Measurements from ENCODE around the gene ENTPD5. TPM values are rescaled to one million over a fixed set of nuclear protein-coding genes. Genes with fewer than 3 reads are reported as not detected.
"Not testable (repeated sequence)": the region's sequence is repeated elsewhere in the genome, so short reads cannot be mapped to it uniquely, and the experiment has no call there.

Gene ENTPD5
- total RNA-seq, 5 donors from 2014 or later (not counting 1 experiment from before 2014, with no cell fraction given): 7.8 to 14.6 (median 11.6) TPM

- H3K9me3 Mint-ChIP-seq: no peaks in the 10 kb centered on the region
- POLR2A ChIA-PET: no interaction called here
- ATAC-seq (replicated peaks in 1 of 4): no peak
Measured at GRCh38 chr14:74014299-74014698, 4.8 kb downstream of the ENTPD5 start.

GRCh38 chr14:74008843-74009499, 10.1 kb downstream of the ENTPD5 start:
- ATAC-seq (replicated peaks in 1 of 4): no peak

More at GRCh38 chr14:74014299-74014698, 4.8 kb downstream of the ENTPD5 start:
- WGBS (ENCODE audit: insufficient coverage): no CpG with 5 or more reads among the region's 1 CpG
- H3K27me3 Mint-ChIP-seq: no peaks in the 10 kb centered on the region
- H3K27ac Mint-ChIP-seq: no peak overlapping the region
- Histone ChIP-seq H3K27me3 (replicated peaks in 1 of 2; ENCODE audit: control insufficient read depth in 2 of 2, extremely low read depth in 1 of 2, insufficient read depth in 2 of 2, low read length in 1 of 2) (no peaks in the 10 kb centered on the region), H3K9me3 (no peaks in the 10 kb centered on the region), H3K4me1 (ENCODE audit: control insufficient read depth in 1 of 2, extremely low read depth in 1 of 2, insufficient read depth in 2 of 2, low read length in 2 of 2) (peaks cover 0 to 10% of the 10 kb centered on the region in 2 experiments), H3K36me3 (ENCODE audit: control insufficient read depth in 2 of 2, extremely low read depth in 1 of 2, insufficient read depth in 1 of 2, low read length in 1 of 2) (peaks cover 0 to 17% of the 10 kb centered on the region in 2 donors), H3K27ac (ENCODE audit: low read length) (no peak overlapping the region), H3K4me3 (ENCODE audit: control insufficient read depth in 1 of 2, extremely low read depth in 1 of 2, low read length in 1 of 2) (no peak overlapping the region)
- H3K4me1 Mint-ChIP-seq: peaks cover 7 to 11% (median 7%) of the 10 kb centered on the region in 3 donors
- H3K36me3 Mint-ChIP-seq: peaks cover 21% of the 10 kb centered on the region
- CTCF ChIA-PET: interaction anchor here in 1 of 2 donors (0.6 kb wide), 1 partner anchor 443 kb away, joined by 3 read pairs; no protein-coding TSS in a partner anchor
- no peak for DNase-seq
- no peak overlapping the region for H3K4me3 Mint-ChIP-seq

GRCh38 chr14:74005664-74006063, 13.4 kb downstream of the ENTPD5 start:
- H3K4me1 ChIP-seq (ENCODE audit: control insufficient read depth in 1 of 2, extremely low read depth in 1 of 2, insufficient read depth in 2 of 2, low read length in 2 of 2); H3K9me3 Mint-ChIP-seq; H3K9me3 ChIP-seq; H3K4me3 ChIP-seq (ENCODE audit: control insufficient read depth in 1 of 2, extremely low read depth in 1 of 2, low read length in 1 of 2); H3K27me3 ChIP-seq (replicated peaks in 1 of 2; ENCODE audit: control insufficient read depth in 2 of 2, extremely low read depth in 1 of 2, insufficient read depth in 2 of 2, low read length in 1 of 2); ATAC-seq (replicated peaks in 1 of 4); DNase-seq; H3K27ac ChIP-seq (ENCODE audit: low read length); H3K4me3 Mint-ChIP-seq; H3K4me1 Mint-ChIP-seq; H3K27me3 Mint-ChIP-seq; CTCF ChIA-PET; H3K27ac Mint-ChIP-seq; POLR2A ChIA-PET: not testable (repeated sequence)
- WGBS (ENCODE audit: insufficient coverage): no CpG with 5 or more reads among the region's 3 CpGs
- peaks cover 7 to 16% of the 10 kb centered on the region in 2 donors for H3K36me3 ChIP-seq (ENCODE audit: control insufficient read depth in 2 of 2, extremely low read depth in 1 of 2, insufficient read depth in 1 of 2, low read length in 1 of 2)
- H3K36me3 Mint-ChIP-seq: peaks cover 15% of the 10 kb centered on the region

More at GRCh38 chr14:74008843-74009499, 10.1 kb downstream of the ENTPD5 start:
- Histone ChIP-seq H3K4me3 (ENCODE audit: control insufficient read depth in 1 of 2, extremely low read depth in 1 of 2, low read length in 1 of 2) (no peak overlapping the region), H3K27ac (ENCODE audit: low read length) (no peak overlapping the region), H3K27me3 (replicated peaks in 1 of 2; ENCODE audit: control insufficient read depth in 2 of 2, extremely low read depth in 1 of 2, insufficient read depth in 2 of 2, low read length in 1 of 2) (no peaks in the 10 kb centered on the region), H3K36me3 (ENCODE audit: control insufficient read depth in 2 of 2, extremely low read depth in 1 of 2, insufficient read depth in 1 of 2, low read length in 1 of 2) (peaks cover 6 to 23% of the 10 kb centered on the region in 2 donors), H3K9me3 (no peaks in the 10 kb centered on the region), H3K4me1 (ENCODE audit: control insufficient read depth in 1 of 2, extremely low read depth in 1 of 2, insufficient read depth in 2 of 2, low read length in 2 of 2) (no peaks in the 10 kb centered on the region)
- Mint-ChIP-seq H3K27me3 (no peaks in the 10 kb centered on the region), H3K36me3 (peaks cover 30% of the 10 kb centered on the region), H3K27ac (no peak overlapping the region), H3K4me1 (no peaks in the 10 kb centered on the region), H3K9me3 (no peaks in the 10 kb centered on the region), H3K4me3 (no peak overlapping the region)
- no CpG with 5 or more reads among the region's 2 CpGs for WGBS (ENCODE audit: insufficient coverage)
- ChIA-PET CTCF (no interaction called here), POLR2A (no interaction called here)
- no peak for DNase-seq

DNA sequence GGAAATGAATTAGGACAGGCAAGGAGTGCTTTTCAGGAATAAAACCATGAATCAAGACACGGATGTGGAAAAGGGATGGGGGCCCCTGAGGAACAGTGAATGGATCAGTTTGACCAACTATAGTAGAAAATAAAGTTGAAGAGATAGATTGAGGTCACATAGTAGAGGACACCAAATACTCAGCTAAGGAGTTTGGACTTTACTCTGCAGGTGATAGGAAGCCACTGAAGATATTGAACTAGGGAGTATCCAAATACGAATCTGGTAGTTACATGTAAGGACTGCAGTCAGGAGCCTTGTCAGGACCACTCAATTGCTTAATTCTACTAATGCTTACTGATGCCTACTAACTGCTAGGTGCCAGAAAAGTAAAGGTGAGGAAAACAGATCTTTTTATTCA, 20.4 kb downstream of the ENTPD5 start:
- Histone ChIP-seq H3K27ac (ENCODE audit: low read length) (no peak overlapping the region), H3K27me3 (replicated peaks in 1 of 2; ENCODE audit: control insufficient read depth in 2 of 2, extremely low read depth in 1 of 2, insufficient read depth in 2 of 2, low read length in 1 of 2) (no peaks in the 10 kb centered on the region), H3K4me1 (ENCODE audit: control insufficient read depth in 1 of 2, extremely low read depth in 1 of 2, insufficient read depth in 2 of 2, low read length in 2 of 2) (no peaks in the 10 kb centered on the region), H3K4me3 (ENCODE audit: control insufficient read depth in 1 of 2, extremely low read depth in 1 of 2, low read length in 1 of 2) (no peak overlapping the region), H3K36me3 (ENCODE audit: control insufficient read depth in 2 of 2, extremely low read depth in 1 of 2, insufficient read depth in 1 of 2, low read length in 1 of 2) (no peaks in the 10 kb centered on the region), H3K9me3 (no peaks in the 10 kb centered on the region)
- 100% methylated on average over 1 of the region's 2 CpGs for WGBS (ENCODE audit: insufficient coverage)
- Mint-ChIP-seq H3K4me1 (no peaks in the 10 kb centered on the region), H3K27me3 (no peaks in the 10 kb centered on the region), H3K36me3 (peaks cover 14% of the 10 kb centered on the region), H3K9me3 (no peaks in the 10 kb centered on the region), H3K4me3 (no peak overlapping the region), H3K27ac (no peak overlapping the region)
- ChIA-PET CTCF (no interaction called here), POLR2A (no interaction called here)
- DNase-seq (no peak), ATAC-seq (replicated peaks in 1 of 4) (no peak)

DNA sequence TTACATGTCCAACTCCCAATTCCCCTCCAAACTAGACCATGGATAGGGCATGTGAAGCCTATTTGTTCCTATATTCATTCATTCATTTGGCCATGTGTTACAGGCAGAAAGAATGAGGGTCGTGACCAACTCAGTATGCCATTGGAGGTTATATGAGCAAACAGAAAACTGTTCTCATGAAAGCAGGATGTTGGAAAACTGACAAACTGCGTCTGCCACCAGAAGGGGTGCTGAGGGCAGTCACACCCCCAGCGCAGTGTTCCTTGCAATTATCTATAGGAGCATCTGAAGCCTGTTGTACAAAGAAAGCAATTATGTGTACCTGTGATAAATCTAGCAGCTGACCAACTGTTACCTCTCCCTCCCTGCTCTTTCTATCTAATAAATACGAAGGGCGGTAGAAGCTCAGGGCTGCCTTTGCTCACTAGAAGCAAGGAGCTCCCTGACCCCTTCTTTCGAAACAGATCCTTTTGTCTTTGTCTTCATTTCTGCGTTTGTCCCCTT, 21.1 kb downstream of the ENTPD5 start:
- Histone ChIP-seq H3K36me3 (ENCODE audit: control insufficient read depth in 2 of 2, extremely low read depth in 1 of 2, insufficient read depth in 1 of 2, low read length in 1 of 2) (no peaks in the 10 kb centered on the region), H3K27ac (ENCODE audit: low read length) (no peak overlapping the region), H3K4me1 (ENCODE audit: control insufficient read depth in 1 of 2, extremely low read depth in 1 of 2, insufficient read depth in 2 of 2, low read length in 2 of 2) (no peaks in the 10 kb centered on the region), H3K4me3 (ENCODE audit: control insufficient read depth in 1 of 2, extremely low read depth in 1 of 2, low read length in 1 of 2) (no peak overlapping the region), H3K27me3 (replicated peaks in 1 of 2; ENCODE audit: control insufficient read depth in 2 of 2, extremely low read depth in 1 of 2, insufficient read depth in 2 of 2, low read length in 1 of 2) (no peaks in the 10 kb centered on the region), H3K9me3 (no peaks in the 10 kb centered on the region)
- DNase-seq: no peak
- ChIA-PET CTCF (no interaction called here), POLR2A (no interaction called here)
- Mint-ChIP-seq H3K27ac (no peak overlapping the region), H3K4me3 (no peak overlapping the region), H3K9me3 (no peaks in the 10 kb centered on the region), H3K4me1 (no peaks in the 10 kb centered on the region), H3K36me3 (peaks cover 14% of the 10 kb centered on the region), H3K27me3 (no peaks in the 10 kb centered on the region)
- WGBS (ENCODE audit: insufficient coverage): 100% methylated on average over 3 of the region's 7 CpGs
- no peak for ATAC-seq (replicated peaks in 1 of 4)

DNA sequence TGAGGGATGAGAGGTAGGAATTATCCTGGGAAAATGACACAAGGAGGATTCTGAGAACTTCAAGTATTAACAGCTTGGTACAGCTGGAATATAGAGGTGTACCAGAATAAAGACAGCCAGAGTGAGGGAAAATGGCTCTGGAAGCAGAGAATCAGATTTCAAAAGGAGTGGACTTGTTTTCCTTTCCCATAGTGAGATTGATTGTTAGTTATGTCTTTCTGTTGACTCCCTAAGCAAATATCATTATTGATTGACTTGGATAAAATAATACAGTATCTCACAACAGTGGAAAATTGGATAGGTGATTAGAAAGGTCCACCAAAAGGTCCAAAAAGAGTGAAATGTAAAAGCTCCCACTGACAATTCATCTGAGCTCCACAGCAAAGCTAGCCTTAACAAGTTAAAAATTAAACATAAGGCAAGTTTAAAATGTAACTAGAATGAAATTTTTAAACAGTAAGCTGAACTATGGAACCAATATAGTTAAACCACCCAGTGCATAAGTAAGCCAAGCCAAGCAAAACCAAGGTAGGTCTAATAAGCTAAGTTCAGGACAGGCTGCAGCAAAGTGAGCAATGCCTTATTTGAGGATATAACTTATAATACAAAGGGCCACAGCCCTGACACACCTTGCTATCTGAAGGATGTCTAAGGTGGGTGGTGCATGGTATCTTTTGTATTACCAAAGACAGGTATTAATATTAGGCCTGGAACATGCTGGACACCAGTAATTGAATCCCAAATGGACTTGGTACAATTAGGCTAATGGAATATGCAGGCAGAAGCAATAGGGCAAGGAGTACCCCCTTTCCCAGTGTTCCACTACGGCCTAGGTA, 21.8 kb downstream of the ENTPD5 start:
- Histone ChIP-seq H3K27ac (ENCODE audit: low read length) (no peak overlapping the region), H3K36me3 (ENCODE audit: control insufficient read depth in 2 of 2, extremely low read depth in 1 of 2, insufficient read depth in 1 of 2, low read length in 1 of 2) (no peaks in the 10 kb centered on the region), H3K4me1 (ENCODE audit: control insufficient read depth in 1 of 2, extremely low read depth in 1 of 2, insufficient read depth in 2 of 2, low read length in 2 of 2) (no peaks in the 10 kb centered on the region), H3K27me3 (replicated peaks in 1 of 2; ENCODE audit: control insufficient read depth in 2 of 2, extremely low read depth in 1 of 2, insufficient read depth in 2 of 2, low read length in 1 of 2) (no peaks in the 10 kb centered on the region), H3K9me3 (no peaks in the 10 kb centered on the region), H3K4me3 (ENCODE audit: control insufficient read depth in 1 of 2, extremely low read depth in 1 of 2, low read length in 1 of 2) (no peak overlapping the region)
- H3K27me3 Mint-ChIP-seq: no peaks in the 10 kb centered on the region
- no peak overlapping the region for H3K27ac Mint-ChIP-seq
- no peaks in the 10 kb centered on the region for H3K4me1 Mint-ChIP-seq
- ATAC-seq (replicated peaks in 1 of 4) (no peak), DNase-seq (no peak)
- CTCF ChIA-PET: no interaction called here
- H3K4me3 Mint-ChIP-seq: no peak overlapping the region
- POLR2A ChIA-PET: interaction anchor here in 1 of 2 donors (0.5 kb wide), 1 partner anchor 41 kb away, joined by 5 read pairs; no protein-coding TSS in a partner anchor
- H3K36me3 Mint-ChIP-seq: peaks cover 14% of the 10 kb centered on the region
- WGBS (ENCODE audit: insufficient coverage): no CpG with 5 or more reads among the region's 1 CpG
- no peaks in the 10 kb centered on the region for H3K9me3 Mint-ChIP-seq

Measured in T-cell (primary cell).